ENCODE measurements around the gene AOC2. TPM values are rescaled to one million over a fixed set of nuclear protein-coding genes. Genes with fewer than 3 reads are reported as not detected.

AOC2 gene
- total and polyA plus RNA-seq, 9 of the 15 experiments (the other 6 are each of a cell fraction or from before 2014, with no cell fraction given), result 0.08 to 0.91 (median 0.49) TPM

- TF ChIP-seq CHAMP1 (IDR thresholded peaks at IDR 0.05) (no peak), U2AF1 (optimal IDR thresholded peaks at IDR 0.05; ENCODE audit: low read depth, low read length) (no peak), NFE2 (IDR thresholded peaks at IDR 0.05; ENCODE audit: low read depth) (no peak), FOXP4 (CRISPR knock-in tag; IDR thresholded peaks at IDR 0.05; ENCODE audit: borderline replicate concordance) (no peak), GABPA (tag; conservative IDR thresholded peaks at IDR 0.05; ENCODE audit: low read depth) (no peak)
Observed at GRCh38 chr17:42795465-42795864, 48.9 kb upstream of the AOC2 start (continued).
